Retinal pigment epithelial cell (primary cell): ENCODE measurements around the gene CPSF4.

Experiments
- DNase-seq: peaks from one replicate; pipeline ENCODE4 v3.0.0-alpha.2; 2010; ENCODE audit warnings: low read depth
- H3K4me3 ChIP-seq: 2 replicates; pipeline ENCODE4 v1.5.1; 2011; ENCODE audit warnings: mild to moderate bottlenecking, low read length, control low read depth, moderate library complexity
- CTCF ChIP-seq: conservative IDR thresholded peaks from 2 replicates; pipeline ENCODE4 v1.5.1; 2011; ENCODE audit warnings: low read depth, low read length, control low read depth, inconsistent platforms

The CPSF4 gene

GRCh38 chr7:99468336-99468918 lies 29.7 kb downstream of the CPSF4 start:
- no peak for TF ChIP-seq CTCF
- no peak overlapping the region for H3K4me3 ChIP-seq

GRCh38 chr7:99469381-99470065 lies 30.8 kb downstream of the CPSF4 start:
- no peak for DNase-seq
- H3K4me3 ChIP-seq: no peak overlapping the region
- TF ChIP-seq CTCF: no peak

More at GRCh38 chr7:99468336-99468918, 29.7 kb downstream of the CPSF4 start:
- no peak for DNase-seq

GRCh38 chr7:99472561-99473314 lies 34.0 kb downstream of the CPSF4 start, which contains the start of gene ZNF789:
ZNF789 (plus strand) TSS chr7:99472890; CDS start chr7:99476457, 3,567 bp downstream.
- DNase-seq: peak; percentile 90
- TF ChIP-seq CTCF: no peak
- peak within 1 kb of the TSS; percentile 77 for H3K4me3 ChIP-seq

- TF ChIP-seq CTCF: no peak
- DNase-seq: peak; percentile 70
Measured at GRCh38 chr7:99473315-99473596, 34.5 kb downstream of the CPSF4 start.

GRCh38 chr7:99476107-99476506 lies 37.4 kb downstream of the CPSF4 start:
- TF ChIP-seq CTCF: no peak
- H3K4me3 ChIP-seq: no peak overlapping the region

More at GRCh38 chr7:99473315-99473596, 34.5 kb downstream of the CPSF4 start:
- peak overlapping the region; percentile 77 for H3K4me3 ChIP-seq

GRCh38 chr7:99478464-99479440 lies 40.0 kb downstream of the CPSF4 start:
- no peak for TF ChIP-seq CTCF
- no peak overlapping the region for H3K4me3 ChIP-seq
- no peak for DNase-seq

More at GRCh38 chr7:99476107-99476506, 37.4 kb downstream of the CPSF4 start:
- DNase-seq: no peak
